Right hindlimb (tissue), 1 donor: ENCODE measurements around the gene CABP5.
"Not testable (repeated sequence)": the region's sequence is repeated elsewhere in the genome, so short reads cannot be mapped to it uniquely, and the experiment has no call there.

Source experiments
- DNase-seq: peaks from one replicate; pipeline ENCODE4 v3.0.0-alpha.2; 2018

The CABP5 gene

DNA sequence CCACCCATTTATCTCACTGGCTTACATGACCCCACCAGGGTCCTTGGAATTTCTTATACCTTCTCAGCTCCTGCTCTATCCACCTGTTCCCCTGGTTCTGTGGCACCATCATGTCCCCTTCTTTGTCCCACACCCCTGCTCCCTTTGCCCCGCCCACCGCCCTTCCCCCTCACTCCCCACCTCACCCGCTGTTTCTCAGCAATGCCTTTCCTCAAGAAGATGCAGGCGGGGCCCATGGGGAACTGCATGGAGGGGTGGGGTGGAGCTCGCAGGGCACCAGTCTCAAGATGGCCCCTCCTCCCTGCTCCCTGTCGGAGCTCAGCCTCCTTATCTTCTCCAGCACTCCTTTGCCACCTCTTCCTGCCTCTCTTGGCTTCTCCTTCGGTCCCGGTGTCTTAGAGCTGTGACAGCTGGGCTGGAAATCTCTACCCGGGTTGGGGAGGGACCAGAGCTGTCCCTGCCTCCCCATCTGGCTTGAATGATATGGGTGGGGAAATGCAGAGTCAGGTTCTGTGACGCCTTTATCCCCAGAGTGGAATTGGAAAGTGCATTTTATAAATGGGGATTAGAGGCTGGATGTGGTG, at the start of gene CABP5:
CABP5 (minus strand) TSS at position 405 of the 584 bp plus-strand sequence; CDS start at position 248, 157 bp downstream.
- no peak for DNase-seq

- not testable (repeated sequence) for DNase-seq
Measured at GRCh38 chr19:48091111-48091718, 47.3 kb upstream of the CABP5 start.

DNA sequence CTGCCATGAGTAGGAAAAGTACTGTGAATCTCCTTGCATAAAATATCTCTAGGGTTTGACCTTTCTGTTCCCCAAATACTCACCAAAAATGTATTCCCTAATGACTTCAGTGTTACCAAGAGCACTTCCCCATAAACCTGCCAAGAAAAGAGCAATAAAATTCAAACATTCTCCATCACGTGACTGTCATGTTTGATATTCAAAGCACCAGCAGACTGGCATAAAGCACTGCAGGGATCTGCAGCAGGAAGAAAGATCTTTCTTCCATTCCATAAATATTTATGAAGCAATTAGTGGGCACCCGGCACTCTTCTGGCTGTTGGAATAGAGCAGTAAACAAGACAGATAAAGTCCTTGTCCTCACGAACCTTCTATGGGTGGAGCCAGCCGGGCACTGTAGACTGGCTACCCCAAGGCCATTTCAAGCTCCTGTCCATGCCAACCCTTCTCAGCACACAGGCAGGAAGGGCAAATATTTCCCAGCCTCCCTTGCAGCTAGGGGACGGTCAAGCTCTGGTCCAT, 46.5 kb upstream of the CABP5 start:
- DNase-seq, result no peak

- not testable (repeated sequence) for DNase-seq
Measured at GRCh38 chr19:48088991-48089390, 45.1 kb upstream of the CABP5 start.

GRCh38 chr19:48085904-48086864, 42.3 kb upstream of the CABP5 start:
- DNase-seq, result no peak

DNA sequence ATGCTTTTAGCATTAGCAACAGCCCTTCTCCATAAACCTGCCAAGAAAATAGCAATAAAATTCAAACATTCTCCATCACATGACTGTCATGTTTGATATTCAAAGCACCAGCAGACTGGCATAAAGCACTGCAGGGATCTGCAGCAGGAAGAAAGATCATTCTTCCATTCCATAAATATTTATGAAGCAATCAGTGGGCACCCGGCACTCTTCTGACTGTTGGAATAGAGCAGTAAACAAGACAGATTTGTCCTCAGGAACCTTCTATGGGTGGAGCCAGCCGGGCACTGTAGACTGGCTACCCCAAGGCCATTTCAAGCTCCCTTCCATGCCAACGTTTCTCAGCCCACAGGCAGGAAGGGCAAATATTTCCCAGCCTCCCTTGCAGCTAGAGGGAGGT, 41.2 kb upstream of the CABP5 start:
- DNase-seq, result no peak

DNA sequence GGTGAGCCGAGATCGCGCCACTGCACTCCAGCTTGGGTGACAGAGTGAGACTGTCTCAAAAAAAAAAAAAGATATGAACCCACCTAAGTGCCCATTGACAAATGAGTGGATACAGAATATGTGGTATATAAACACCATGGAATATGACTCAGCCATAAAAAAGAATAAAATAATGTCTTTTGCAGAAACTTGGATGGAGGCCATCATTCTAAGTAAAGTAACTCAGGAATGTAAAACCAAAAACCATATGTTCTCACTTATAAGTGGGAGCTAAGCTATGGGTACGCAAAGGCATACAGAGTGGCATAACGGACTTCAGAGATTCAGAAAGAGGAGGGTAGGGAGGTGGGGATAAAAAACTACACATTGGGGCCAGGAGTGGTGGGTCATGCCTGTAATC, 37.2 kb upstream of the CABP5 start:
- no peak for DNase-seq

DNA sequence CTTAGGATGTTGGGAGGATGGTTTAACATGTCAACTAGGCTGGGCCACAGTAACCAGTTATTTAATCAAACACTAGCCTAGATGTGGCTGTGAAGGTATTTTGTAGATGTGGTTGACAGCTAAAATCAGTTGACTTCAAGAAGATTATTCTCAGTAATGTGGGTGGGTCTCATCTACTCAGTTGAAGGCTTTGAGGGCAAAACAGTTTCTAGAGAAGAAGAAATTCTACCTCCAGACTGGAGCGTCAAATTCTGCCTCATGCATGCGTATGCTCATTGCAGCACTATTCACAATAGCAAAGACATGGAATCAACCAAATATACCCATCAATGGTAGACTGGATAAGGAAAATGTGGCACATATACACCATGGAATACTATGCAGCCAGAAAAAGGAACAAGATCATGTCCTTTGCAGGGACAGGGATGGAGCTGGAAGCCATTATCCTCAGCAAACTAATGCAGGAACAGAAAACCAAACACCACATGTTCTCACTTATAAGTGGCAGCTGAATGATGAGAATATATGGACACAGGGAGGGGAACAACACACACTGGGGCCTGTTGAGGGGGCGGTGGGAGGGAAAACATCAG, 26.4 kb upstream of the CABP5 start:
- DNase-seq, result not testable (repeated sequence)

DNA sequence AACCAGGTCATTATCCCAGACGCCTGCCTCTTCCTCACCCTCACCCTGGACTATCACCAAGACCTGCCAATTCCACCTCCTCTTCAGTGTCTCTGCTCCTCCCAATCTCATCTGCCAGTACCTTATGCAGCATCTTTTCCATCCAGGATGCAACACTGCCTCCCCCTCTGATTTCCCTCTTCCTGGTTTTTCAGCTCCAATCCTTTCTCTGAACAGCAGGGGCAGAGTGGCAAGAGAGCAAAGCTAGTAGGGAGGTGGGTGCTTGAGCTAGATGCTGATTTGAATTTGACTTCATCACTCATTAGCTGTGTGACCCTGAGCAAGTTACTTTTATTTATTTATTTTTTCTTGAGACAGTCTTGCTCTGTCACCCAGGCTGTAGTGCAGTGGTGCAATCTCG, 25.6 kb upstream of the CABP5 start:
- no peak for DNase-seq

- no peak for DNase-seq
Measured at GRCh38 chr19:48064509-48064908, 20.6 kb upstream of the CABP5 start.

- DNase-seq, result no peak
Measured at GRCh38 chr19:48061401-48062344, 17.8 kb upstream of the CABP5 start.

GRCh38 chr19:48060381-48060780, 16.5 kb upstream of the CABP5 start:
- no peak for DNase-seq

- DNase-seq, result no peak
Measured at GRCh38 chr19:48059331-48059730, 15.5 kb upstream of the CABP5 start.

DNA sequence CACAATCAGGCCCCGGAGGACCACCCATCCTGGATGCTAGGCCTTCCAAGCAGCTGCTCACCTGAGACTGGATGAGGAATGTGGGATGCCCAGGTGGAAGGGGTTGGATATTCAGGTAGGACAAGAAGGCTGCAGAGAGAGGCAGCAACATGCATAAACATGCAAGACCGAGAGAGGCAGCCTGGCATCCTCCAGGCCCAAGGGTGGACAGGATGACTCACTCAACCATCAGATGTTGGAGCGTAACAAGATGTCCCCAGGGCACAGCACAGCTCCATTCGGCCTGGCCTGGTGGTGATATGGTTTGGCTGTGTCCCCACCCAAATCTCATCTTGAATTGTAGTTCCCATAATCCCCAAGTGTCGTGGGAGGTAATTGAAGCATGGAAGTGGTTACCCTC, 10.0 kb upstream of the CABP5 start:
- no peak for DNase-seq

GRCh38 chr19:48053076-48053475, 9.2 kb upstream of the CABP5 start:
- DNase-seq, result no peak

- DNase-seq, result no peak
Measured at GRCh38 chr19:48051335-48052033, 7.6 kb upstream of the CABP5 start.

DNA sequence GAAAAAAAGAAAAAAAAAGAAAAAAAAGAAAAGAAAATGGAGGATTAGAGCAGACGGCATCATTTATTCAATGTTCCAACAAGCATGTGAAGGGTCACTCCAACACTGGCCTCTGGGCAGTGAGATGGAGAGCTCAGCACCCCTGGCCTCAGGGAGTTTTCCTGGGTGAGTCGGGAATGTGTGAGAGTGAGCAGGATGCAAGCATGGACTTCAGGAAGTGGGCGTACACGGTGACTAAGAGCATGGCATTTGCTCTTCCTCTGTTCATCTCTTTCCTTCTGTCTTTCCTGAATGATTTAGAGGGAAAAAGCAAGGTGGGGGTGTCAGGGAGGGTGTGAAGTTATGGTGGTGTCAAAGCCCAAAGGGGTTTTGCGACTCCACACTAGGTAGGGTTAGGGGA, 682 bp upstream of the CABP5 start:
- no peak for DNase-seq

- no peak for DNase-seq
Measured at GRCh38 chr19:48041877-48042580, 1.9 kb downstream of the CABP5 start.

DNA sequence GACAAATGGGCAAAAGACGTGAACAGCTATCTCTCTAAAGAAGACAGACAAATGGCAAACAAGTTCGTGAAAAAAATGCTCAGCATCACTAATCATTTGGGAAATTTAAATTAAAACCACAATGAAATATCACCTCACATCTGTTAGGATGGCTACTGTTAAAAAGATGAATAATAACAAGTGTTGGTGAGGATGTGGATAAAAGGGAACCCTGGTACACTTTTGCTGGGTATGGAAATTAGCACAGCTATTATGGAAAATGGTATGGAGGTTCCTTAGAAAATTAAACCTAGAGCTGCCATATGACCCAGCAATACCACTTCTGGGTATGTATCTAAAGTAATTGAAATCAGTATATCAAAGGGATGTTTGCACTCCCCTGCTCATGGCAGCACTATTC, 7.1 kb downstream of the CABP5 start:
- no peak for DNase-seq

DNA sequence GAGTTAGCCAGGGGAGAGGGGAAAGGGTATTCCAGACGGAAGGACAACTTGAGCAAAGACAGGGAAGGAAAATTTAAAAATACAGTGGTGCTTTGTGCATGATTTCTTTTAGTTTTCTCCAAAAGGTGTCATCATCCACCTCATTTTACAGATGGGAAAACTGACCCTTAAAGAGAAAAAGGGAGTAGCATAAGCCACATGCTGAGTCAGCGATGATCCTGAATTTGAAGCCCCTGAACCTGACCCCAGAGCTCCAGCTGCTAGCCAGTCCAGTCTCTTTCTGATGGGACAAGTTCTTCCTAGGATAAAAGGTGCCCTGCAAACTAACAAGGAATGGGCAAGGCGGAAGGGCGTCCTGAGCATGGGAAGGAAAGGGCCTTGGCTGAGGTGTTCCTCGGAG, 10.3 kb downstream of the CABP5 start:
- DNase-seq, result no peak

DNA sequence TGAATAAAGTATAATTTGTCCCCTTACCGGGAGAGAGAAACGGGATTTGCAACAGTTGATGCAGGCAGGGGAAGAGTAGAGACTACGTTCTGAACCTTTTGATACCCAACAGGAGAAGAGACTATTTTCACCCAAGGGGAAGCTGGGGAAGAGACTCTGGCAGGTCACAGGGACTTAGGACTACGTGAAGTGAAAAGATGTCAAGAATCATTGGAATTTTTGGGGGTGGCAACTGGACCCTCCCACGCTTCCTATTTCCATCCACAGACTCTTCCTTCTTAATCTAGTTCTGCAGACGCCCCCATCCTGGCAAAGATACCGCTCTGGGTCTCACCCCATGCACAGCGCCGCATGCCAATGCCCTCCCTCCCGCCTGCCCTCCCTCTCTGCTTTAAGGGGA, 13.8 kb downstream of the CABP5 start:
- DNase-seq, result no peak
